OCI-LY1 (cell line): ENCODE results near the gene RHEX.

Source experiments
- H2AFZ ChIP-seq: fragments of 200-600 bp; sonication (generic), shearing (Covaris generic); 2 replicates; pipeline ENCODE4 v1.6.0; 2014; ENCODE audit warnings: antibody characterized with exemption, mild to moderate bottlenecking, low read length
- H3F3A ChIP-seq: fragments of 200-600 bp; sonication (generic), shearing (Covaris generic); 2 replicates; pipeline ENCODE4 v1.6.0; 2014; ENCODE audit warnings: mild to moderate bottlenecking, antibody characterized with exemption, low read length, moderate library complexity; ENCODE audit not compliant: insufficient read depth
- H3K27ac ChIP-seq: fragments of 200-600 bp; sonication (generic); 2 replicates; pipeline ENCODE4 v1.5.1; 2014; ENCODE audit warnings: low read length, mixed run types, mild to moderate bottlenecking, low read depth; ENCODE audit not compliant: poor library complexity, severe bottlenecking
- H3K27me3 ChIP-seq: fragments of 200-600 bp; sonication (generic); 2 replicates; pipeline ENCODE4 v1.6.0; 2014; ENCODE audit warnings: antibody characterized with exemption, mild to moderate bottlenecking, low read length, moderate library complexity; ENCODE audit not compliant: insufficient read depth
- H3K36me3 ChIP-seq: fragments of 200-600 bp; sonication (generic); 2 replicates; pipeline ENCODE4 v1.6.1; 2014; ENCODE audit warnings: mild to moderate bottlenecking, antibody characterized with exemption, low read length, moderate library complexity, mixed read lengths; ENCODE audit not compliant: insufficient read depth
- H3K4me1 ChIP-seq: fragments of 200-600 bp; sonication (generic); 2 replicates; pipeline ENCODE4 v1.5.1; 2014; ENCODE audit warnings: mild to moderate bottlenecking, low read length, moderate library complexity; ENCODE audit not compliant: insufficient read depth, severe bottlenecking
- H3K4me2 ChIP-seq: fragments of 200-600 bp; sonication (generic), shearing (Covaris generic); 2 replicates; pipeline ENCODE4 v1.6.1; 2014; ENCODE audit warnings: low read length
- H3K4me3 ChIP-seq: fragments of 200-600 bp; sonication (generic); 2 replicates; pipeline ENCODE4 v1.5.1; 2014; ENCODE audit warnings: low read length, low read depth, mild to moderate bottlenecking, mixed read lengths; ENCODE audit not compliant: poor library complexity, severe bottlenecking
- H3K79me2 ChIP-seq: fragments of 200-600 bp; shearing (Covaris generic); 2 replicates; pipeline ENCODE4 v1.6.1; 2016; ENCODE audit warnings: mixed run types, low read length, mixed read lengths; ENCODE audit not compliant: insufficient read depth
- H3K9ac ChIP-seq: fragments of 200-600 bp; sonication (generic), shearing (Covaris generic); 2 replicates; pipeline ENCODE4 v1.6.1; 2014; ENCODE audit warnings: mild to moderate bottlenecking, low read length, mixed read lengths
- H3K9me2 ChIP-seq: fragments of 200-600 bp; sonication (generic), shearing (Covaris generic); 2 replicates; pipeline ENCODE4 v1.6.1; 2014; ENCODE audit warnings: low read depth, mild to moderate bottlenecking, low read length, mixed read lengths
- H3K9me3 ChIP-seq: fragments of 200-600 bp; shearing (Covaris generic); 2 replicates; pipeline ENCODE4 v1.6.1; 2014; ENCODE audit warnings: low read length, mixed read lengths
- H4K20me1 ChIP-seq: fragments of 200-600 bp; sonication (generic), shearing (Covaris generic); 2 replicates; pipeline ENCODE4 v1.6.0; 2016; ENCODE audit warnings: mild to moderate bottlenecking, low read length; ENCODE audit not compliant: insufficient read depth
- CTCF ChIP-seq: fragments of 200-600 bp; sonication (generic), shearing (Covaris generic); IDR thresholded peaks from 2 replicates; pipeline ENCODE4 v1.5.1; 2017; ENCODE audit warnings: mild to moderate bottlenecking, antibody characterized with exemption, low read length, moderate library complexity, mixed read lengths
- EZH2 ChIP-seq: fragments of 200-600 bp; sonication (generic), shearing (Covaris generic); IDR thresholded peaks from 2 replicates; pipeline ENCODE4 v1.8.0; 2017; ENCODE audit warnings: borderline replicate concordance, mixed run types, mild to moderate bottlenecking, antibody characterized with exemption, low read length, moderate library complexity, mixed read lengths

RHEX gene

GRCh38 chr1:206109718-206110117 is 56.7 kb downstream of the RHEX start:
- no peak overlapping the region for H2AFZ ChIP-seq
- no peaks in the 10 kb centered on the region for H3K36me3 ChIP-seq
- TF ChIP-seq EZH2: no peak
- no peak for TF ChIP-seq CTCF
- H3K4me1 ChIP-seq: peaks cover 3% of the 10 kb centered on the region
- H3K9me3 ChIP-seq: no peaks in the 10 kb centered on the region
- H3K4me2 ChIP-seq: no peak overlapping the region
- no peaks in the 10 kb centered on the region for H3K27me3 ChIP-seq
- no peaks in the 10 kb centered on the region for H3K79me2 ChIP-seq
- no peak overlapping the region for H3K9ac ChIP-seq
- no peak overlapping the region for H3K27ac ChIP-seq
- no peaks in the 10 kb centered on the region for H3K9me2 ChIP-seq
- H3K4me3 ChIP-seq: no peak overlapping the region
- H3F3A ChIP-seq: no peaks in the 10 kb centered on the region
- no peaks in the 10 kb centered on the region for H4K20me1 ChIP-seq

- Histone ChIP-seq H3K9ac (no peak overlapping the region), H3K4me2 (no peak overlapping the region), H3F3A (no peaks in the 10 kb centered on the region), H4K20me1 (no peaks in the 10 kb centered on the region), H3K9me3 (no peaks in the 10 kb centered on the region), H3K79me2 (no peaks in the 10 kb centered on the region), H2AFZ (no peak overlapping the region), H3K9me2 (no peaks in the 10 kb centered on the region), H3K4me1 (peaks cover 3% of the 10 kb centered on the region), H3K36me3 (no peaks in the 10 kb centered on the region), H3K27ac (no peak overlapping the region), H3K4me3 (no peak overlapping the region), H3K27me3 (no peaks in the 10 kb centered on the region)
- TF ChIP-seq CTCF (no peak), EZH2 (no peak)
Measured at GRCh38 chr1:206110161-206110560, 57.2 kb downstream of the RHEX start.

- H3K4me1 ChIP-seq: peaks cover 3% of the 10 kb centered on the region
- no peaks in the 10 kb centered on the region for H3K79me2 ChIP-seq
- H3K9ac ChIP-seq: no peak overlapping the region
- no peak overlapping the region for H3K27ac ChIP-seq
- H2AFZ ChIP-seq: no peak overlapping the region
- H3K36me3 ChIP-seq: no peaks in the 10 kb centered on the region
- no peaks in the 10 kb centered on the region for H3K9me2 ChIP-seq
- no peaks in the 10 kb centered on the region for H3K9me3 ChIP-seq
- no peaks in the 10 kb centered on the region for H4K20me1 ChIP-seq
- no peak overlapping the region for H3K4me3 ChIP-seq
- H3K4me2 ChIP-seq: no peak overlapping the region
- no peaks in the 10 kb centered on the region for H3K27me3 ChIP-seq
- H3F3A ChIP-seq: no peaks in the 10 kb centered on the region
- no peak for TF ChIP-seq EZH2
- TF ChIP-seq CTCF: no peak
Measured at GRCh38 chr1:206110820-206111219, 57.8 kb downstream of the RHEX start.
